Upper lobe of left lung (tissue), 4 donors: Measurements from ENCODE around the gene LIN7B.

Experiments used
- CTCF ChIP-seq, 6 experiments: fragments of 450-650 bp in 4 of 6; fragments of 200-600 bp in 2 of 6; sonication (generic) in 2 of 6; IDR thresholded peaks; one replicate each; pipeline ENCODE4 v1.5.1; 2016 to 2019; ENCODE audit warnings: antibody characterized with exemption in 6 of 6
- EP300 ChIP-seq, 4 donors: sonication (generic); formaldehyde crosslinking; IDR thresholded peaks; one replicate each; pipeline ENCODE4 v1.5.1; 2017; ENCODE audit warnings: antibody characterized with exemption in 4 of 4, control low read depth in 2 of 4
- POLR2A ChIP-seq, 4 donors: fragments of 450-650 bp; IDR thresholded peaks; one replicate each; pipeline ENCODE4 v1.5.1; 2016 to 2017; ENCODE audit warnings: antibody characterized with exemption in 4 of 4, mild to moderate bottlenecking in 2 of 4
- POLR2AphosphoS5 ChIP-seq, 2 donors: sonication (generic); formaldehyde crosslinking; IDR thresholded peaks; one replicate each; pipeline ENCODE4 v1.5.1; 2017; ENCODE audit warnings: antibody characterized with exemption in 2 of 2

- TF ChIP-seq CTCF (IDR thresholded peaks at IDR 0.05) (no peak), POLR2A (IDR thresholded peaks at IDR 0.05) (no peak), EP300 (IDR thresholded peaks at IDR 0.05) (no peak), POLR2AphosphoS5 (IDR thresholded peaks at IDR 0.05) (no peak)
Observed at GRCh38 chr19:49132974-49133609, 18.9 kb downstream of the LIN7B start.
